AG10803 (cell line): ENCODE results near the gene NOXA1.

Experiments used
- DNase-seq: peaks from one replicate; pipeline ENCODE4 v3.0.0; 2010; ENCODE audit warnings: low read depth
- H3K4me3 ChIP-seq: 2 replicates; pipeline ENCODE4 v1.5.1; 2011; ENCODE audit warnings: mild to moderate bottlenecking, low read length, control low read depth
- TF ChIP-seq, protein P1 (sequence below): conservative IDR thresholded peaks from 2 replicates; pipeline ENCODE4 v1.5.1; 2011; ENCODE audit warnings: mild to moderate bottlenecking, low read length, control low read depth, inconsistent platforms

Gene NOXA1

DNA sequence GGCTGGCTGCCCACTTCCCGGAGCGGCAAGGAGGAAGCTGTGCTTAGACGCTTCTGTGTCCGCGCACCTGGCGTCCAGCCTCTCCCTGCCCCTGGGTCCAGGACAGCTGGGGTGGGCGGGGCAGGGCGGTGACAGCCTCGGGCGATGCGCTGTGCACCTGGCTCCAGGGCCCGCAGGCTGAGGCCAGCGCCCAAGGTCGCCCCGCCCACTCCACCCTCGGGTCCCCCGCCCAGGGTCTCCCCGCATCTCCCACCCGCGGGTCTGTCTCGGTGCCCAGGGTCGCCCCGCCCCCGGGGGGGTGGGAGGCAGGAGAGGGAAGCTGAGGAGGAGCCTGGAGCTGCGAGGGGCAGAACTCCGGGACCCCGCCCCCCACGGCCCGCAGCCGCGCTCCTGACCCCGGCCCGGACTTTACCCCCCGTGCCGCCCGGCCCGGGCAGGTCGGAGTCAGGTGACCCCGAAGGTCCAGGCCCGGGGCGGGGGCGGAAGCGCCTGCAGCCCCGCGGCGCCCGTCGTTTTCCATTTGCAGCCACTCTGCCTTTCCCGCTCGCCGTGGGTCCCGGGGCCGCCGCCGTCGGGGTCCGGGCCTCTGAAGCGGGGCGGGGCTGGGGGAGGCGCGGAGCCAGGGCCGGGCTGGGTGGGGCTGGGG, 18.2 kb downstream of the NOXA1 start, which contains the start of gene ENTPD8:
Gene ENTPD8, minus strand, starts transcription at position 69 of the 646 bp plus-strand sequence. CDS start 3,072 bp downstream, outside the sequence.
- no peak for DNase-seq
- TF ChIP-seq, protein P1, sequence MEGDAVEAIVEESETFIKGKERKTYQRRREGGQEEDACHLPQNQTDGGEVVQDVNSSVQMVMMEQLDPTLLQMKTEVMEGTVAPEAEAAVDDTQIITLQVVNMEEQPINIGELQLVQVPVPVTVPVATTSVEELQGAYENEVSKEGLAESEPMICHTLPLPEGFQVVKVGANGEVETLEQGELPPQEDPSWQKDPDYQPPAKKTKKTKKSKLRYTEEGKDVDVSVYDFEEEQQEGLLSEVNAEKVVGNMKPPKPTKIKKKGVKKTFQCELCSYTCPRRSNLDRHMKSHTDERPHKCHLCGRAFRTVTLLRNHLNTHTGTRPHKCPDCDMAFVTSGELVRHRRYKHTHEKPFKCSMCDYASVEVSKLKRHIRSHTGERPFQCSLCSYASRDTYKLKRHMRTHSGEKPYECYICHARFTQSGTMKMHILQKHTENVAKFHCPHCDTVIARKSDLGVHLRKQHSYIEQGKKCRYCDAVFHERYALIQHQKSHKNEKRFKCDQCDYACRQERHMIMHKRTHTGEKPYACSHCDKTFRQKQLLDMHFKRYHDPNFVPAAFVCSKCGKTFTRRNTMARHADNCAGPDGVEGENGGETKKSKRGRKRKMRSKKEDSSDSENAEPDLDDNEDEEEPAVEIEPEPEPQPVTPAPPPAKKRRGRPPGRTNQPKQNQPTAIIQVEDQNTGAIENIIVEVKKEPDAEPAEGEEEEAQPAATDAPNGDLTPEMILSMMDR: no peak
- H3K4me3 ChIP-seq: no peak within 1 kb of the TSS

DNA sequence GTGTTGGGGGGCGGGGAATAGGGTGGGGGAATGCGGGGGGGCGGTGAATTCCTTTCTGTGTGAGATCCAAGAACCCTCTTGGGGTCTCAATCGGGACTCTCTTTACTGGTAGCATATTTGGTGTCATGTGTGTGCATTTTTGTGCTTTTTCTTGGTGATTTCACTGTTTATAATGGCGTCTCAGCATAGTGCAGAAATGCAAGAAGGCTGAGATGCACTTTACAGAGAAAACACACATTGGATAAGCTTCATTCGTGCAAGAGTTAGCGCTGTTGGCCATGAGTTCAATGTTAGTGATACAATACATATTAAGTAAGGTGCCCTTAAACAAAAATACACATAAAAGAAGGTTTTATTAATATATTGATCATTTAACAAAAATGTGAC, 18.7 kb downstream of the NOXA1 start:
- TF ChIP-seq, protein P1: no peak
- no peak for DNase-seq
- no peak overlapping the region for H3K4me3 ChIP-seq

DNA sequence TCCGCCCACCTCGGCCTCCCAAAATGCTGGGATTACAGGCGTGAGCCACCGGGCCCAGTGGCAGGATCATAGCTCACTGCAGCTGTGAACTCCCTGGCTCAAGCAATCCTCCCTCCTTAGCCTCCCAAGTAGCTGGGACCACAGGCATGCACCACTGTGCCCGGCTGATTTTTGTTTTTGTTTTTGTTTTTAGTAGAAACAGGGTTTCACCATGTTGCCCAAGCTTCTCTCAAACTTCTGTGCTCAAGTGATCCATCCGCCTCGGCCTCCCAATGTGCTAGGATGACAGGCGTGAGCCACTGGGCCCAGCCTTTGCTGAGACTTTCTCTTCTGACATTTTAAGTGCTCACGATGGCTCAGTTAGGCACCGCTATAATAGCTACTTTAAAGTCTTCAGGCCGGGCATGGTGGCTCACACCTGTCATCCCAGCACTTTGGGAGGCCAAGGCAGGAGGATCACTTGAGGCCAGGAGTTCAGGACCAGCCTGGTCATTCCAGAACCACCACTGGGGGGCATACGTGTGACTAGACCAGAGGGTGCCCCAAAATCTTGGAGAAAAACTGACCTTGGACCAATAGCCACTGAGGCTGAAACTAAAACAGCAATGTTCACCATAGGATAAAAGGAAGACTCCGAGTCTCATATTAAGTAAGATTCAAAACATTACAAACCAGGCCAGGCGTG, 21.1 kb downstream of the NOXA1 start:
- no peak overlapping the region for H3K4me3 ChIP-seq
- TF ChIP-seq, protein P1: no peak
- DNase-seq: no peak

DNA sequence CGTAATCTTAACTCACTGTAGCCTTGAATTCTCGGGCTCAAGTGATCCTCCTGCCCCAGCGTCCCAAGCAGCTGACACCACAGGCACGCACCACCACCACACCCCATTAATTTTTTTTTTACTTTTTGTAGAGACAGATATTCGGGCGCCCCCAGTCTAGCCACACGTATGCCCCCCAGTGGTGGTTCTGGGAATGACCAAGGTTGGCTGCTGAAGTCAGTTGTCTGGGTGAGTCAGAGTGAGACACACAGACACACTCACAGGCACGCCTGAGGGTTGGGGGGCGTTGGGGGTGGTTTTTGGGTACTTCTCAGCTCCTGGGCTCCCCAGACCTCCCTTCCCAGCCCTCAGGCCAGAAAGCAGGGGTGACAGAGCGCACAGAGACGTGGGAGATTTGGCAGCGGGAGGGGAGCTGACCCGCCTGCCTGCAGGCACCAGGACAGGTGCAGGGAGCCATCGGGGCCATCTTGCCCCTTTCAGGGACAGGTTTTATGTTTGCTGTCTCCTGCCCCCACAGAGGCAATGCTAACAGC, 22.1 kb downstream of the NOXA1 start:
- no peak overlapping the region for H3K4me3 ChIP-seq
- TF ChIP-seq, protein P1: peak; percentile 75
- peak; percentile 70 for DNase-seq

DNA sequence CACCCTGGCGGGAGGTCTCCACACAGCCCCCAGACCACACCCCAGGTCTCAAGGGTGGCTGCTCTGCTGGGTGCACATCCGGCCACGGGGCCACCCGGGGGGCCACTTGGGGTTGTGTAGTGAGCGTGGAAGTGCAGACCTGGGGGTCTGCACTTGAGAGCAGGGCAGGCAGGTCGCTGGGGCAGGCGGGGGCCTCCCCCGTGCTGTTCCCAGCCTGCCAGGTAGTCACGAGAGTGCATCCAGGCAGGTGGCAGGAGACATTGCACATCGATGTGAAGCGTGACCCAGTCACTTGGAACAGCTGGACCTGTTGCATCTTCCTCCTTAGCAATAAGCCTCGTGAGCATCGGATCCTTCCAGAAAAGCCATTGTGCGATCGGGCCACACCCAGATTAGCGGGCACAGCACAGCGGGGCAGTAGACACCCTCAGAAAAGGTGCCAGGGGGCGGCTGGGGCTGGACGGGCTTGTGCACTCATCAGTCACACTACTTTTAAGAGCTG, 22.8 kb downstream of the NOXA1 start:
- H3K4me3 ChIP-seq: no peak overlapping the region
- TF ChIP-seq, protein P1: no peak
- DNase-seq: no peak

DNA sequence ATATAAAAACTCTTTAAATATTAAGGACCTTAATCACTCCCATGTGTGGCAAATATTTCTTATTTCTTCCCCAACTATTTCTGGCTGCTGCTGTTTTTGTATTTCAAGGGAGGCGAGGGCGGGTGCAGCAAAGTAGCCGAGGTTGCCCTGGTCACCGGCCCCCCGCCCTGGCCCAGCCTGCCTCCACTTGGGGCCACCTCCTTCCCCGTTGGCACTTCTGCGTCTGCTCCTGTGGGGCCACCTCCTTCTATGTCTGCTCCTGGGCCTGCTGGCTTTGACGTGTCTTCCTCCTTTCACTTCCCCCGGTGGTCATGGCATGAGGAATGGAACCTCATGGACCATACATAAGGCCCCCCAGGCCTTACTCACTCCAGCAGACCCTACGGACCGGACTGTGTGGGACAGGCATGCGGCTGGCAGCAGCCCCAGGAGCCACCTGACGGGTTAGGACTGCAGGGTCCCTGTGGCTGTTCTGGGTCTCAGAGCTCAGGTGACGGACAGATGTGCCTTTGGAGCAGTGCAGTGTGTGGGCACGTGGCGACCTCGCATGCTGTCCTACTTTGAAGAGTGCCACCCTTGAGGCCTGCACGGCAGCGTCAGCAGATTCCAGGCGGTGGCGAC, 23.8 kb downstream of the NOXA1 start:
- TF ChIP-seq, protein P1: no peak
- H3K4me3 ChIP-seq: no peak overlapping the region
- peak; percentile 65 for DNase-seq
